Activated CD4-positive, alpha-beta memory T cell treated with anti-CD3 and anti-CD28 coated beads for 36 hours (primary cell): Measurements from ENCODE around the gene TULP4. TPM values are rescaled to one million over a fixed set of nuclear protein-coding genes. Genes with fewer than 3 reads are reported as not detected.
"Not testable (repeated sequence)": the region's sequence is repeated elsewhere in the genome, so short reads cannot be mapped to it uniquely, and the experiment has no call there.

Experiments used
- CTCF ChIA-PET: fragments of 350-600 bp; sonication (Branson Sonifier 250); formaldehyde crosslinking; loops from one replicate; lab custom pipeline; 2021; ENCODE audit warnings: antibody characterized with exemption, inconsistent platforms; lab: Charles Lee
- POLR2A ChIA-PET: fragments of 350-600 bp; sonication (Branson Sonifier 250); formaldehyde crosslinking; loops from one replicate; lab custom pipeline; 2021; ENCODE audit warnings: antibody characterized with exemption; lab: Charles Lee
- DNase-seq: peaks from one replicate; pipeline ENCODE4 v3.0.0-alpha.2; 2020
- H3K27ac Mint-ChIP-seq: one replicate; pipeline ENCODE4 v1.8.0; 2021; ENCODE audit warnings: mixed read lengths
- H3K27me3 Mint-ChIP-seq: one replicate; pipeline ENCODE4 v1.8.0; 2021; ENCODE audit warnings: mixed read lengths
- H3K36me3 Mint-ChIP-seq: one replicate; pipeline ENCODE4 v1.8.0; 2021; ENCODE audit warnings: mixed read lengths
- H3K4me1 Mint-ChIP-seq: one replicate; pipeline ENCODE4 v1.8.0; 2021; ENCODE audit warnings: low read depth, mixed read lengths
- H3K4me3 Mint-ChIP-seq: one replicate; pipeline ENCODE4 v1.8.0; 2021; ENCODE audit warnings: mild to moderate bottlenecking, mixed read lengths
- H3K9me3 Mint-ChIP-seq: one replicate; pipeline ENCODE4 v1.8.0; 2021; ENCODE audit warnings: mixed read lengths
- intact Hi-C: fragments of 100-400 bp; cut with micrococcal nuclease; formaldehyde crosslinking; loops from one replicate; pipeline ENCODE4 v1.15.1; 2023
- total RNA-seq, 2 experiments: library from RNA; stranded (reverse); gene quantifications; one replicate each; pipeline ENCODE4 v1.2.3, GENCODE V29; 2021

TULP4 gene
- total RNA-seq, 2 experiments from 2014 or later, result 15.9 to 16.3 TPM

- Mint-ChIP-seq H3K27me3 (peaks cover 6% of the 10 kb centered on the region), H3K4me3 (peak overlapping the region; percentile 85), H3K36me3 (no peaks in the 10 kb centered on the region), H3K27ac (peak overlapping the region; percentile 83), H3K9me3 (no peaks in the 10 kb centered on the region), H3K4me1 (peaks cover 25% of the 10 kb centered on the region)
- intact Hi-C loops, result loop anchor here (1.0 to 5.0 kb wide), 2 partner anchors 59 to 297 kb away; no protein-coding TSS in a partner anchor
- POLR2A ChIA-PET, result interaction anchor here (1.1 kb wide), 1 partner anchor 41 kb away, joined by 4 read pairs; the partner anchor contains the start of gene TMEM181
- peak; percentile 75 for DNase-seq
- CTCF ChIA-PET, result interaction anchor here (0.6 to 3.0 kb wide), 21 partner anchors 8 to 343 kb away, joined by 3 to 25 read pairs (median 3); no protein-coding TSS in a partner anchor
These were observed 206.2 kb downstream of the TULP4 start for GRCh38 chr6:158518191-158519127.

GRCh38 chr6:158519300-158519699, 207.0 kb downstream of the TULP4 start:
- Mint-ChIP-seq H3K36me3 (no peaks in the 10 kb centered on the region), H3K4me1 (peaks cover 20% of the 10 kb centered on the region), H3K27ac (no peak overlapping the region), H3K4me3 (no peak overlapping the region), H3K9me3 (no peaks in the 10 kb centered on the region), H3K27me3 (peaks cover 6% of the 10 kb centered on the region)
- intact Hi-C loops, result loop anchor here (5.0 kb wide), 1 partner anchor 58 kb away; no protein-coding TSS in a partner anchor
- ChIA-PET POLR2A (interaction anchor here (1.1 kb wide), 1 partner anchor 40 kb away, joined by 4 read pairs; the partner anchor contains the start of gene TMEM181), CTCF (interaction anchor here (0.6 to 3.0 kb wide), 19 partner anchors 9 to 304 kb away, joined by 3 to 25 read pairs (median 4); no protein-coding TSS in a partner anchor)
- DNase-seq, result no peak

GRCh38 chr6:158519761-158520160, 207.5 kb downstream of the TULP4 start:
- Mint-ChIP-seq H3K27ac (no peak overlapping the region), H3K36me3 (no peaks in the 10 kb centered on the region), H3K4me3 (no peak overlapping the region), H3K9me3 (no peaks in the 10 kb centered on the region), H3K27me3 (peaks cover 8% of the 10 kb centered on the region), H3K4me1 (peaks cover 15% of the 10 kb centered on the region)
- ChIA-PET POLR2A (no interaction called here), CTCF (interaction anchor here (1.1 to 3.0 kb wide), 7 partner anchors 12 to 304 kb away, joined by 3 to 25 read pairs (median 4); no protein-coding TSS in a partner anchor)
- DNase-seq, result no peak
- intact Hi-C loops, result loop anchor here (5.0 kb wide), 1 partner anchor 58 kb away; no protein-coding TSS in a partner anchor

GRCh38 chr6:158520975-158521374, 208.7 kb downstream of the TULP4 start:
- CTCF ChIA-PET, result interaction anchor here (3.0 kb wide), 1 partner anchor 301 kb away, joined by 23 read pairs; no protein-coding TSS in a partner anchor

GRCh38 chr6:158521759-158522158, 209.5 kb downstream of the TULP4 start:
- POLR2A ChIA-PET, result no interaction called here
- no peak for DNase-seq
- no peaks in the 10 kb centered on the region for H3K36me3 Mint-ChIP-seq
- H3K9me3 Mint-ChIP-seq, result peaks cover 2% of the 10 kb centered on the region
- H3K27ac Mint-ChIP-seq, result no peak overlapping the region
- H3K4me3 Mint-ChIP-seq, result no peak overlapping the region
- H3K4me1 Mint-ChIP-seq, result peaks cover 11% of the 10 kb centered on the region
- peaks cover 21% of the 10 kb centered on the region for H3K27me3 Mint-ChIP-seq
- intact Hi-C loops, result no loop called here
- CTCF ChIA-PET, result no interaction called here

More at GRCh38 chr6:158520975-158521374, 208.7 kb downstream of the TULP4 start:
- intact Hi-C loops, DNase-seq, POLR2A ChIA-PET, H3K27ac Mint-ChIP-seq, H3K36me3 Mint-ChIP-seq, H3K4me3 Mint-ChIP-seq, H3K9me3 Mint-ChIP-seq: not testable (repeated sequence)
- H3K4me1 Mint-ChIP-seq, result peaks cover 11% of the 10 kb centered on the region
- H3K27me3 Mint-ChIP-seq, result peaks cover 18% of the 10 kb centered on the region

- POLR2A ChIA-PET, result no interaction called here
These were observed 210.4 kb downstream of the TULP4 start for GRCh38 chr6:158522616-158523015.

GRCh38 chr6:158524311-158524710, 212.0 kb downstream of the TULP4 start:
- DNase-seq, result no peak
- H3K9me3 Mint-ChIP-seq, result peaks cover 12% of the 10 kb centered on the region
- peaks cover 30% of the 10 kb centered on the region for H3K27me3 Mint-ChIP-seq
- no peaks in the 10 kb centered on the region for H3K4me1 Mint-ChIP-seq
- intact Hi-C loops, result no loop called here
- no peak overlapping the region for H3K4me3 Mint-ChIP-seq
- no peaks in the 10 kb centered on the region for H3K36me3 Mint-ChIP-seq
- ChIA-PET POLR2A (no interaction called here), CTCF (no interaction called here)
- no peak overlapping the region for H3K27ac Mint-ChIP-seq

More at GRCh38 chr6:158522616-158523015, 210.4 kb downstream of the TULP4 start:
- Mint-ChIP-seq H3K9me3 (peaks cover 8% of the 10 kb centered on the region), H3K4me1 (peaks cover 10% of the 10 kb centered on the region), H3K27ac (no peak overlapping the region), H3K27me3 (peaks cover 25% of the 10 kb centered on the region), H3K36me3 (no peaks in the 10 kb centered on the region), H3K4me3 (no peak overlapping the region)
- CTCF ChIA-PET, result interaction anchor here (0.9 kb wide), 1 partner anchor 301 kb away, joined by 3 read pairs; no protein-coding TSS in a partner anchor
- no peak for DNase-seq
- intact Hi-C loops, result no loop called here

GRCh38 chr6:158527858-158528257, 215.6 kb downstream of the TULP4 start:
- peaks cover 12% of the 10 kb centered on the region for H3K9me3 Mint-ChIP-seq
- H3K4me3 Mint-ChIP-seq, DNase-seq, H3K4me1 Mint-ChIP-seq, CTCF ChIA-PET, H3K36me3 Mint-ChIP-seq, intact Hi-C loops, POLR2A ChIA-PET, H3K27ac Mint-ChIP-seq: not testable (repeated sequence)
- H3K27me3 Mint-ChIP-seq, result peaks cover 40% of the 10 kb centered on the region

- no peak for DNase-seq
- Mint-ChIP-seq H3K9me3 (peaks cover 12% of the 10 kb centered on the region), H3K36me3 (no peaks in the 10 kb centered on the region), H3K27ac (no peak overlapping the region), H3K27me3 (peaks cover 40% of the 10 kb centered on the region), H3K4me3 (no peak overlapping the region), H3K4me1 (no peaks in the 10 kb centered on the region)
- ChIA-PET CTCF (interaction anchor here (1.1 kb wide), 1 partner anchor 11 kb away, joined by 3 read pairs; no protein-coding TSS in a partner anchor), POLR2A (no interaction called here)
- intact Hi-C loops, result no loop called here
These were observed 216.6 kb downstream of the TULP4 start for GRCh38 chr6:158528826-158529225.

GRCh38 chr6:158529629-158530028, 217.4 kb downstream of the TULP4 start:
- H3K27ac Mint-ChIP-seq, result no peak overlapping the region
- H3K4me1 Mint-ChIP-seq, result no peaks in the 10 kb centered on the region
- H3K9me3 Mint-ChIP-seq, result peaks cover 12% of the 10 kb centered on the region
- no peak overlapping the region for H3K4me3 Mint-ChIP-seq
- ChIA-PET CTCF (interaction anchor here (0.9 to 1.1 kb wide), 2 partner anchors 10 to 317 kb away, joined by 3 to 6 read pairs; no protein-coding TSS in a partner anchor), POLR2A (no interaction called here)
- H3K27me3 Mint-ChIP-seq, result peaks cover 41% of the 10 kb centered on the region
- intact Hi-C loops, result no loop called here
- DNase-seq, result no peak
- H3K36me3 Mint-ChIP-seq, result no peaks in the 10 kb centered on the region

- ChIA-PET CTCF (interaction anchor here (0.7 to 1.0 kb wide), 2 partner anchors 12 to 73 kb away, joined by 3 read pairs; no protein-coding TSS in a partner anchor), POLR2A (no interaction called here)
- Mint-ChIP-seq H3K27ac (no peak overlapping the region), H3K27me3 (peaks cover 31% of the 10 kb centered on the region), H3K4me1 (no peaks in the 10 kb centered on the region), H3K4me3 (no peak overlapping the region), H3K9me3 (peaks cover 12% of the 10 kb centered on the region), H3K36me3 (no peaks in the 10 kb centered on the region)
- DNase-seq, result no peak
- intact Hi-C loops, result no loop called here
These were observed 219.3 kb downstream of the TULP4 start for GRCh38 chr6:158531566-158531965.

- DNase-seq, result no peak
- H3K36me3 Mint-ChIP-seq, result no peaks in the 10 kb centered on the region
- no peak overlapping the region for H3K27ac Mint-ChIP-seq
- H3K4me1 Mint-ChIP-seq, result no peaks in the 10 kb centered on the region
- intact Hi-C loops, result no loop called here
- ChIA-PET CTCF (interaction anchor here (0.7 to 1.0 kb wide), 2 partner anchors 12 to 73 kb away, joined by 3 read pairs; no protein-coding TSS in a partner anchor), POLR2A (no interaction called here)
- H3K27me3 Mint-ChIP-seq, result peaks cover 27% of the 10 kb centered on the region
- no peak overlapping the region for H3K4me3 Mint-ChIP-seq
- peaks cover 8% of the 10 kb centered on the region for H3K9me3 Mint-ChIP-seq
These were observed 219.7 kb downstream of the TULP4 start for GRCh38 chr6:158531970-158532369.
